Astrocyte (in vitro differentiated cells and primary cell): ENCODE data around the gene REXO1. TPM values are rescaled to one million over a fixed set of nuclear protein-coding genes. Genes with fewer than 3 reads are reported as not detected.

Experiments used
- DNase-seq: peaks from one replicate; pipeline ENCODE4 v3.0.0-alpha.2; 2010; ENCODE audit warnings: low read depth
- FAIRE-seq: peaks from 2 replicates; lab custom pipeline; 2011; peaks lifted over from hg19 to GRCh38; lab: Jason Lieb, UNC
- H2AFZ ChIP-seq: 2 replicates; pipeline ENCODE4 v1.6.0; 2012; ENCODE audit warnings: low read depth, low read length, inconsistent platforms
- H3K27ac ChIP-seq: 2 replicates; pipeline ENCODE4 v1.5.1; 2011; ENCODE audit warnings: low read depth, low read length, inconsistent platforms
- H3K27me3 ChIP-seq: 2 replicates; pipeline ENCODE4 v1.6.0; 2011; ENCODE audit warnings: low read length, inconsistent platforms; ENCODE audit not compliant: insufficient read depth
- H3K36me3 ChIP-seq: 2 replicates; pipeline ENCODE4 v1.5.1; 2011; ENCODE audit warnings: low read length, inconsistent platforms; ENCODE audit not compliant: insufficient read depth
- H3K4me1 ChIP-seq: 2 replicates; pipeline ENCODE4 v1.5.1; 2011; ENCODE audit warnings: low read length, inconsistent platforms; ENCODE audit not compliant: insufficient read depth
- H3K4me2 ChIP-seq: 2 replicates; pipeline ENCODE4 v1.6.0; 2012; ENCODE audit warnings: low read length, inconsistent platforms
- H3K4me3 ChIP-seq: 2 replicates; pipeline ENCODE4 v1.5.1; 2011; ENCODE audit warnings: low read depth, mild to moderate bottlenecking, low read length, inconsistent platforms; ENCODE audit not compliant: insufficient read depth
- H3K79me2 ChIP-seq: 2 replicates; pipeline ENCODE4 v1.6.0; 2012; ENCODE audit warnings: mild to moderate bottlenecking, low read length, inconsistent platforms; ENCODE audit not compliant: insufficient read depth
- H3K9ac ChIP-seq: 2 replicates; pipeline ENCODE4 v1.6.0; 2012; ENCODE audit warnings: mild to moderate bottlenecking, low read length, inconsistent platforms
- H3K9me3 ChIP-seq: 2 replicates; pipeline ENCODE4 v1.5.1; 2012; ENCODE audit warnings: low read depth, mild to moderate bottlenecking, low read length, inconsistent platforms; ENCODE audit not compliant: insufficient read depth
- H4K20me1 ChIP-seq: 2 replicates; pipeline ENCODE4 v1.6.0; 2012; ENCODE audit warnings: low read length, inconsistent platforms; ENCODE audit not compliant: insufficient read depth
- H3K27ac Mint-ChIP-seq: one replicate; pipeline ENCODE4 v1.8.0; 2021; ENCODE audit warnings: mild to moderate bottlenecking, mixed read lengths; ENCODE audit not compliant: unreplicated experiment
- H3K27me3 Mint-ChIP-seq: one replicate; pipeline ENCODE4 v1.8.0; 2021; ENCODE audit warnings: low read depth, mixed read lengths; ENCODE audit not compliant: unreplicated experiment
- H3K36me3 Mint-ChIP-seq: one replicate; pipeline ENCODE4 v1.8.0; 2021; ENCODE audit warnings: low read depth, mixed read lengths; ENCODE audit not compliant: unreplicated experiment
- H3K4me1 Mint-ChIP-seq: one replicate; pipeline ENCODE4 v1.8.0; 2021; ENCODE audit warnings: low read depth, mixed read lengths; ENCODE audit not compliant: unreplicated experiment
- H3K4me3 Mint-ChIP-seq: one replicate; pipeline ENCODE4 v1.8.0; 2021; ENCODE audit warnings: mild to moderate bottlenecking, moderate library complexity, mixed read lengths; ENCODE audit not compliant: unreplicated experiment
- H3K9me3 Mint-ChIP-seq: one replicate; pipeline ENCODE4 v1.8.0; 2021; ENCODE audit warnings: mild to moderate bottlenecking, mixed read lengths; ENCODE audit not compliant: unreplicated experiment
- EZH2 ChIP-seq: IDR thresholded peaks from 2 replicates; pipeline ENCODE4 v1.6.1; 2012; ENCODE audit warnings: mild to moderate bottlenecking, low read length, inconsistent platforms; ENCODE audit not compliant: insufficient read depth
- total RNA-seq: library from RNA; stranded (reverse); gene quantifications from 2 replicates; pipeline ENCODE4 v1.2.1, GENCODE V29; 2021
- TF ChIP-seq, protein P1 (sequence below): IDR thresholded peaks from 2 replicates; pipeline ENCODE4 v1.5.1; 2011; ENCODE audit warnings: low read depth, mild to moderate bottlenecking, inconsistent platforms, low read length, moderate library complexity; ENCODE audit not compliant: insufficient read depth

REXO1 gene
- total RNA-seq, 1 donor from 2014 or later = 35.5 TPM

GRCh38 chr19:1854542-1855039 is 6.3 kb upstream of the REXO1 start:
- Mint-ChIP-seq H3K9me3 (no peaks in the 10 kb centered on the region), H3K36me3 (no peaks in the 10 kb centered on the region), H3K27me3 (no peaks in the 10 kb centered on the region), H3K27ac (no peak overlapping the region), H3K4me1 (peaks cover 18% of the 10 kb centered on the region), H3K4me3 (no peak overlapping the region)
- Histone ChIP-seq H4K20me1 (peaks cover 83% of the 10 kb centered on the region), H3K9ac (no peak overlapping the region), H2AFZ (no peak overlapping the region), H3K27me3 (no peaks in the 10 kb centered on the region), H3K79me2 (peaks cover 79% of the 10 kb centered on the region), H3K9me3 (no peaks in the 10 kb centered on the region), H3K36me3 (no peaks in the 10 kb centered on the region), H3K27ac (no peak overlapping the region), H3K4me2 (peak overlapping the region; percentile 81), H3K4me3 (no peak overlapping the region), H3K4me1 (peaks cover 35% of the 10 kb centered on the region)
- DNase-seq (no peak), FAIRE-seq (no peak)
- no peak for TF ChIP-seq EZH2

GRCh38 chr19:1854039-1854541 is 5.8 kb upstream of the REXO1 start:
- Mint-ChIP-seq H3K27me3 (no peaks in the 10 kb centered on the region), H3K4me3 (no peak overlapping the region), H3K36me3 (no peaks in the 10 kb centered on the region), H3K27ac (no peak overlapping the region), H3K4me1 (peaks cover 15% of the 10 kb centered on the region), H3K9me3 (no peaks in the 10 kb centered on the region)
- no peak for DNase-seq
- no peak for FAIRE-seq
- Histone ChIP-seq H3K27me3 (no peaks in the 10 kb centered on the region), H3K4me2 (no peak overlapping the region), H3K9me3 (no peaks in the 10 kb centered on the region), H3K4me3 (no peak overlapping the region), H3K9ac (no peak overlapping the region), H4K20me1 (peaks cover 79% of the 10 kb centered on the region), H2AFZ (no peak overlapping the region), H3K79me2 (peaks cover 74% of the 10 kb centered on the region), H3K36me3 (no peaks in the 10 kb centered on the region), H3K27ac (no peak overlapping the region), H3K4me1 (peaks cover 30% of the 10 kb centered on the region)
- TF ChIP-seq, protein P1, sequence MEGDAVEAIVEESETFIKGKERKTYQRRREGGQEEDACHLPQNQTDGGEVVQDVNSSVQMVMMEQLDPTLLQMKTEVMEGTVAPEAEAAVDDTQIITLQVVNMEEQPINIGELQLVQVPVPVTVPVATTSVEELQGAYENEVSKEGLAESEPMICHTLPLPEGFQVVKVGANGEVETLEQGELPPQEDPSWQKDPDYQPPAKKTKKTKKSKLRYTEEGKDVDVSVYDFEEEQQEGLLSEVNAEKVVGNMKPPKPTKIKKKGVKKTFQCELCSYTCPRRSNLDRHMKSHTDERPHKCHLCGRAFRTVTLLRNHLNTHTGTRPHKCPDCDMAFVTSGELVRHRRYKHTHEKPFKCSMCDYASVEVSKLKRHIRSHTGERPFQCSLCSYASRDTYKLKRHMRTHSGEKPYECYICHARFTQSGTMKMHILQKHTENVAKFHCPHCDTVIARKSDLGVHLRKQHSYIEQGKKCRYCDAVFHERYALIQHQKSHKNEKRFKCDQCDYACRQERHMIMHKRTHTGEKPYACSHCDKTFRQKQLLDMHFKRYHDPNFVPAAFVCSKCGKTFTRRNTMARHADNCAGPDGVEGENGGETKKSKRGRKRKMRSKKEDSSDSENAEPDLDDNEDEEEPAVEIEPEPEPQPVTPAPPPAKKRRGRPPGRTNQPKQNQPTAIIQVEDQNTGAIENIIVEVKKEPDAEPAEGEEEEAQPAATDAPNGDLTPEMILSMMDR = no peak
- no peak for TF ChIP-seq EZH2

- peaks cover 14% of the 10 kb centered on the region for H3K4me1 Mint-ChIP-seq
- no peak for FAIRE-seq
- peaks cover 68% of the 10 kb centered on the region for H3K79me2 ChIP-seq
- no peak overlapping the region for H3K4me3 ChIP-seq
- no peaks in the 10 kb centered on the region for H3K9me3 Mint-ChIP-seq
- H3K4me1 ChIP-seq = peaks cover 30% of the 10 kb centered on the region
- H3K36me3 Mint-ChIP-seq = no peaks in the 10 kb centered on the region
- H3K27ac ChIP-seq = no peak overlapping the region
- no peaks in the 10 kb centered on the region for H3K27me3 ChIP-seq
- no peak overlapping the region for H3K4me2 ChIP-seq
- no peak overlapping the region for H2AFZ ChIP-seq
- H3K27me3 Mint-ChIP-seq = no peaks in the 10 kb centered on the region
- peaks cover 77% of the 10 kb centered on the region for H4K20me1 ChIP-seq
- no peak for DNase-seq
- no peaks in the 10 kb centered on the region for H3K9me3 ChIP-seq
- no peak for TF ChIP-seq EZH2
- TF ChIP-seq, protein P1 = peak; percentile 59
- H3K36me3 ChIP-seq = no peaks in the 10 kb centered on the region
- no peak overlapping the region for H3K27ac Mint-ChIP-seq
- H3K9ac ChIP-seq = peak overlapping the region; percentile 18
- H3K4me3 Mint-ChIP-seq = peak overlapping the region; percentile 66
These were observed 5.2 kb upstream of the REXO1 start for GRCh38 chr19:1853295-1854038.
